GM19239 (cell line): ENCODE data around the gene CEP128.

Experiments used
- DNase-seq: peaks from one replicate; pipeline ENCODE4 v3.0.0; 2011; ENCODE audit warnings: low spot score; ENCODE audit not compliant: insufficient read length
- FAIRE-seq: peaks from 2 replicates; lab custom pipeline; 2011; peaks lifted over from hg19 to GRCh38; lab: Jason Lieb, UNC

The CEP128 gene

DNA sequence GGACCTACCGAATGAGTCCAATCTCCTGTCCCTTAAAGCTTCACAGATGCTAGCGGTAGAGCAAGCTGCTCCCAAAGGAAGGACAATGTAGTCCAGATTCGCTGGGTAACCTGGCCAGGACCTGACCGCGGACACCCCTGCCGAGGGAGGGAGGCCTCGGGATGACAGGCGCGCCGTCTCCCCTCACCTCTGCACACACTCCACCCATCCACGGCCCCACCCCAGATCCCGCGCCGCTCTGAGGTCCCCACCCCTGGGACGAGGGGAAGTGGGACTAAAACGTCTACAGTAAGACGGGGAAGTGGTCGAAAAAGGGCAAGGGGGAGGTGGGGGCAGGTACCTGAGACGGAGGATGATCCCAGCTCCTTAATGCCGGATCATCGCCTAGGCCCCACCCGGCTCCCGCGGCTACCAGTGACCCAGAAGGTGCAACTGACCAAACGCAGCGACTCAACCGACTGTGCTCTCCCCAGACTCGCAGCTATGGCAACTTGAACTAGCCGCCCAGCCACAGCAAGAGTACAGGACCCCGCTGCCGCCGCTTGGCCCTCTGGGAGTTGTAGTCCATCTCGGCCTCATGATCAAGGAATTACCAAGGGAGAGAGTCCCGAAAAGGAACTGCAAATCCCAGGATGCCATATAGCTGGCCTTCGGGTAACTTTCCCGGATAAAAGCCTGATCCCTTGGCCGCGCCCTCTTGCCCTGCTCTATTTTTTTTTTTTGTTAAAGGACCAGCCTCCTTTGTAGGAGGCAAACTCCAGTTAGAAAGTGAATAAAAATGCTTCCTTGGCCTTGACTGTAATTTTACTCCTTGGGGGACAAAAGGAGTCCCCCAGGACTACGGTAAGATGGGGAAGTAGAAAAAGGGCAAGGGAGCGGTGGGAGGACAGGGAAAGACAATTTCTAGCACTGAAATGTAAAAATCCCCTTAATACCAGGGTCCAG is at the start of gene CEP128:
Gene CEP128 (minus strand): TSS at position 498 of the 945 bp plus-strand sequence.
- DNase-seq (peak; percentile 38), FAIRE-seq (peak; percentile 100)

- DNase-seq (no peak), FAIRE-seq (no peak)
Measured at GRCh38 chr14:80988735-80989429, 47.3 kb upstream of the CEP128 start.

- no peak for DNase-seq
Measured at GRCh38 chr14:80988192-80988591, 46.7 kb upstream of the CEP128 start.

GRCh38 chr14:80987235-80988032 is 45.9 kb upstream of the CEP128 start:
- DNase-seq (peak; percentile 34), FAIRE-seq (peak; percentile 95)

More at GRCh38 chr14:80988192-80988591, 46.7 kb upstream of the CEP128 start:
- no peak for FAIRE-seq

DNA sequence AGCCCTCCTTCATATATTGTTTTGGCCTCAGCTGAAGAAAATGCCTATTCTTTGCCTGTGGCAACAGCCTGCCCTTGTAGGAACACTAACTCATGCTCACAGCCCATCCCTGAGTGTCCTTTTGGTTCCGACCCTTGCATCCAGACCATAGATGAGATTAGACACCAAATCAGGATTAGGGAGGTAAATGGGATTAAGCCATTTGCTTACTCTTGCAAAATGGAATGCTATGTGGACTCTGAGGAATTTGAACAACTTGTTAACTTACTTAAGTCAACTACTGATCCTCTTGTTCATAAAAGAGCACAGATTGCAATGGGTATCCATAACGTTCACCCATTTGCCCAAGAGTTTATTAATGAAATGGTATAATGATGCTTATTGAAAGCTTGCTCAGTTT is 41.2 kb upstream of the CEP128 start:
- no peak for FAIRE-seq

DNA sequence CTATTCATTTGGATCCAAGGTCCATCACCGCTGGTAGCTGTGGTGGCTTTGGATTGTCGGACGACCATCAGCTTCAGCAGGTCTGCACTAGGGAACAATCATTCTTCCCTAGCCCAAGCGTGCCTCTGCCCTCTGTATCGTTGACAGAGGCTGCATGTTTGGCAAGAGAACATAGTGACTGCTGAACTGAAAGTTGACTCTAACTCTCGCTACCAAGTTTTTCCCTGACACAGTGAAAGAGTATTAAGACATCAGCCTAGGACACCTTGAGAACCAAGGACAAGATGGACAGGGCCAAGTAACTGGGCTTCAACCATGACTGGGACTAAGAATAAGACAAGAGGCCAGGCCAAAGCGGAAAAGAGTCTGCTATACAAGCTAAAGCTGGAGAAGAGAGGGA is 40.1 kb upstream of the CEP128 start:
- no peak for DNase-seq
- FAIRE-seq: no peak

More for the DNA sequence above, 41.2 kb upstream of the CEP128 start:
- DNase-seq: no peak

DNA sequence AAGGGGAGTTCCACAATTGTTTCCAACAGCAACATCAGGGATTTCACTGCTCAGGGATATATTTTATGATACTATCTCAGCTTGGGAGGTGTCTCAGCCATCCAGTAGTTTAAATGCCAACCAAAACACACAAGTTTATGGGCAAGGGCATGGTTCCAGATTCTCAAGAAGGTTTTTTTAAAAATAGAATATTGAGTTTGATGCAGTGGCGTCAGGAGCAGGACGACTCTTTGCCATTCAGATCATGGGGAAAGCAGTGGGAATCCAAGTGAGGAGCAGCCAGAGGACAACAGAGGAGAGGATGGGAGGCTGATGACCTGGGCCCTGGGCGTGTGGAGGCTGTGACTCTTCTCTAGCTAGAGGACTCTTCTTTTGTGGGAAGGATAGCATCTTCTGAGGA is 39.6 kb upstream of the CEP128 start:
- FAIRE-seq (no peak), DNase-seq (no peak)

DNA sequence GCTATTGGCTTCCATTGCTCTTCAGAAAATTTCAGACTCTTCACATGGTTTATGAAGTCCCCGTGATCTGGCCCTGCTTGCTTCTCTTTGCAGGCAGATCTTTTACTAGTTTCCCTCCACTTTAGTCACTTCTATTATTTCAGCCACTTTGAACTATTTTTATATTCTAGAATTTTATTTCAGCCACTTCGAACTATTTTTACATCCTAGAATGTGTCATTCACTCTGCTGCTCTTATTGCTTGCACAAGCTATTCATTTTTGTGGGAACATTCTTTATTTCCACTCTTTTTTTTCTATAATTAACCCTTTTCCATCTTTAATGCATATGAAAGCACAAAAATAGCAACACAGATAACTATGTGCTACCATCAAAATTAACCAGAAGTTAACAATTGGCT is 38.4 kb upstream of the CEP128 start:
- FAIRE-seq (no peak), DNase-seq (no peak)

GRCh38 chr14:80978403-80978802 is 36.9 kb upstream of the CEP128 start:
- no peak for DNase-seq

GRCh38 chr14:80977221-80977620 is 35.7 kb upstream of the CEP128 start:
- no peak for FAIRE-seq
- no peak for DNase-seq

More at GRCh38 chr14:80978403-80978802, 36.9 kb upstream of the CEP128 start:
- no peak for FAIRE-seq

DNA sequence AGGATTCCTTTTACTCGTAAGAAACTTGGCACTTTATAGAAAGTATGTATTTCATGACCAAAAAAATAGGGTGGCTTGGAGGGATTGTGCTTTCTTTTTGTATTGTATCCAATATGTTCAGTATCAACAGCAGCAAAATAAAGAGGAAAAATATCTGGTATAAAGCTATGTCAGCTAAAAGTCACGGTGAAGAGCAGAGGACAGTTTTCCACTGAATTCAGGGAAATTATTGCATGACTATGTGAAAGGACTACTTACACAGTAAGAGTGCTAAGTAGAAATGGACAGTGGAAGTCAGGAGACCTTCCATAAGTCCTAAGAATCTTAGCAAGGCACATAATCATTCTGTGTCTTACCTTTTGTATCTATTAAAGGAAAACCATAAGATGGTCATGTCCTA is 33.1 kb upstream of the CEP128 start:
- DNase-seq: no peak
- FAIRE-seq: no peak

- no peak for FAIRE-seq
- DNase-seq: no peak
Measured at GRCh38 chr14:80973931-80974641, 32.5 kb upstream of the CEP128 start.

- FAIRE-seq: no peak
- DNase-seq: no peak
Measured at GRCh38 chr14:80965037-80965436, 23.5 kb upstream of the CEP128 start.

GRCh38 chr14:80959496-80959895 is 18.0 kb upstream of the CEP128 start:
- FAIRE-seq (peak; percentile 98), DNase-seq (peak; percentile 56)

DNA sequence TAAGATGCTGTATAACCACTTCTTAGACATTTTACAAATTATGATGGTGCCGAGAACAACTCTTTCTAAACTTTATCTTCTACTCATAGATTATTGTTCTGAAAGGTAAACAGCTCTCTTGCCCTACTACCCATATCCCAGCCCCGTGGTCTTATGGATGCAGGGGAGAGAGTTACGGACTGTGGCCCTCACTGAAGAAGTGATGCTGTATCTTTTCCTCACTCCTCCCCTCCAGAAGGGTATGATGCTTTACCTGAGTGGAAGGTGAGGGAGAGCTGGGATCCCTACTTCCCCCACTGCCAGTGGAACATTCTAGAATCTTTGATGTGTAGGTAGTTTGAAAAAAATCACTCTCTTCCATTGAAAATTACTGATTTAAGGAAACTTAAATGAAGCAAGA is 17.4 kb upstream of the CEP128 start:
- FAIRE-seq (no peak), DNase-seq (no peak)

DNA sequence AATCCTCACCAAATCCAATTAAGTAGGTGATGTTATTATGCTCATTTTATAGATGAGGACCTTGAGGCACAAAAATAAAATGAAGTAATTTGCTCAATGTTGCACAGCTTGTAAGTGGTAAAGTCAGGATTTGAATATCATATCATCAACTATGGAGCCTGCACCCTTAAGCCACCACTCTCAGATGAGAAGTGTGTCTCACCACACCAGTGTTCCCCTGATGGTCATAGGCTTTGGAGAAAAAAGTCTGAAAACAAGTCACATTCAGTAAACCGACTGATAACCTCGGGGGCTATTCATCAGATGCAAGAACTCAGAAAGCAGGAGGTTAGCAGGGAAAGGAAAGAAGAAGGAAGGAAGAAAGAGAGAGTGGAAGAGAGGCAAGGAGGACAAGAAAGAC is 16.7 kb upstream of the CEP128 start:
- FAIRE-seq (no peak), DNase-seq (no peak)

DNA sequence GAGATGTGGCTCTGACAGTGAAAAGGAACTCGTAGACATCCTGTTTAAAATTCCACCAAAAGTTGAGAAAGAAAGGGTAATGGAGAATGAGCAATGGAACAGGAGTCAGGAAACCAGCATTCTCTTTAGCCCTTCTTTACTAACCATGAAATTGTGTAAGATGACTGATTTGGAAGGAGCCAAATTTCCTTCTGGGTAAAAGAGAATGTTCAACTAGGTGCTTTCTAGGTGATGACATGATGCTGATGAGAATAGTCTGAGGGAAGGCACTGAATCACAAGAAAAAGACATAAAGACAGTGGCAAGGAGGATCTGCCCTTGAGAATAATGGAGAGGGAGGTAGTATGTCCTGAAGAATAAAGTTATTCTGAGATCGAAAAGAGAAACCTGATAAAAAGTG is 16.1 kb upstream of the CEP128 start:
- DNase-seq (no peak), FAIRE-seq (no peak)

DNA sequence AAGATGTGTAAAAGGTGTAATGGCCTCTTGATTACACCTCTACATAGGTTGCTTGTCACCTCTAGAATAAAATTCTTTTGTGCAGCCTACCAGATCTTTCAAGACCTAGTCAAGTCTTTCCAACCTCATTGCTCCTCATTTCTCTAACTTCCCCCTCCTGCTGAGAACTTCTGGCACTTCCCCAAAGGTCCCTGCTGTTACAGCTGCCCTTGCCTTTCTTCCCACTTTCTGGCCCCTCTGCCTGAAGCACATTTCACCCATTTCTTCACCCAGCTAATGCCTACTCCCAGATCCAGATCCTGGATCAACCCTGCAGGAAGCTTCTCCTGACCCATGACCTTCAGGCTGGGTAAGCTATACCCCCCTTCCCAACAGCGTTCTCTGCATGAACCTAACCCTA is 15.4 kb upstream of the CEP128 start:
- no peak for DNase-seq
- peak; percentile 8 for FAIRE-seq

DNA sequence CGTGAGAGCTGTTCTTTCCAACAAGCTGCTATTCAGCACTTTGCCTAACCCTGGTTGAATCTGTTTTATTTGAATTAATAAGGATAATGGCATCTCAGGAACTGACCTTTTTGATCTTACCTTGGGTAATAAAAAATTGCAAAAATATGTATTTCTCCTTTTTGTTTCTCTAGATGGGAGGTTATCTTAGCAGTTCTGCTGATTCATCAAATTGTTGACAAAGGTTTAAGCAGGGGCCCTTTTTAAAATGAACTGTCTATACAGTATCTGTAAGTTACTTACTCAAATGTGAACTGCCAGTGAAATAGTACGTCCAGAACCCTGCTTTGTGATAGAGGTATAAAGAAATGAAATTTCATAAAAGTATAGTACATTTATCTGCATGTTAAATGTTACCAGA is 14.6 kb upstream of the CEP128 start:
- FAIRE-seq: no peak

DNA sequence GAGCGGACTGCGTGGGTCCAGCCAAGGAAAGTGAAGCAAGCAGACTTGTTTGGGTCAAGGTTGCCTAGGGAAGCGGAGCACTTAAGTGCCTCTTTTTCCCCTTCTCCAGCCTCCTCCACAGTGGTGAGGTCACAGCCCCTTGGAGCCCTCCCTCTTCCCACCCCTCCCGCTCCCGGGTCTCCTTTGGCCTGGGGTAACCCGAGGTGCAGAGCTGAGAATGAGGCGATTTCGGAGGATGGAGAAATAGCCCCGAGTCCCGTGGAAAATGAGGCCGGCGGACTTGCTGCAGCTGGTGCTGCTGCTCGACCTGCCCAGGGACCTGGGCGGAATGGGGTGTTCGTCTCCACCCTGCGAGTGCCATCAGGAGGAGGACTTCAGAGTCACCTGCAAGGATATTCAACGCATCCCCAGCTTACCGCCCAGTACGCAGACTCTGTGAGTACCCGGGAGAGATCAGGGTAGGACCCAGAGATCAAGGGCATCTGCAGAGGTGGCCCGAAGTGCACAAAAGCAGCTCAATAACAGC is 13.9 kb upstream of the CEP128 start, which contains the start of gene TSHR:
Gene TSHR (plus strand): TSS at position 206 of the 526 bp plus-strand sequence. CDS start 60 bp downstream, at position 266.
- FAIRE-seq: no peak
- DNase-seq: no peak

More for the DNA sequence above, 14.6 kb upstream of the CEP128 start:
- no peak for DNase-seq
